HepG2 (cell line): ENCODE results near the gene NLGN4X. TPM values are rescaled to one million over a fixed set of nuclear protein-coding genes. Genes with fewer than 3 reads are reported as not detected.

Source experiments
- ATAC-seq: fragments of 200-7000 bp; cut with Tn5 transposase; 3 replicates; pipeline ENCODE4 v1.9.1; 2020; ENCODE audit warnings: mild to moderate bottlenecking, moderate library complexity
- BruUV-seq: library from RNA; stranded (reverse); fragments of 400-500 nt; replicated peaks from 2 replicates; lab custom pipeline; 2021; lab: Mats Ljungman, UMichigan
- CTCF ChIA-PET: fragments of 300-600 bp; formaldehyde crosslinking; extraction: SDS; loops from one replicate; lab custom pipeline; 2021; ENCODE audit warnings: low total read pairs, inconsistent platforms, low intra/inter-chr PET ratio; lab: Yijun Ruan, JAX
- POLR2A ChIA-PET: fragments of 350-600 bp; sonication (Branson Sonifier 250); formaldehyde crosslinking; loops from one replicate; lab custom pipeline; 2020; ENCODE audit warnings: antibody characterized with exemption, inconsistent platforms; lab: Yijun Ruan, JAX
- DNase-seq: peaks from one replicate; pipeline ENCODE4 v3.0.0-alpha.2; 2015; ENCODE audit warnings: low spot score
- FAIRE-seq: peaks from 3 replicates; lab custom pipeline; 2011; peaks lifted over from hg19 to GRCh38; lab: Jason Lieb, UNC
- H2AFZ ChIP-seq: one replicate; pipeline ENCODE4 v1.6.1; 2011; ENCODE audit warnings: low read length, inconsistent platforms
- H3K27ac ChIP-seq: fragments of 300-600 bp; 3 replicates; pipeline ENCODE4 v1.8.0; 2011; ENCODE audit warnings: mixed run types, mild to moderate bottlenecking, mixed read lengths, low read length, inconsistent platforms; ENCODE audit not compliant: insufficient read depth; ENCODE audit errors: extremely low read length
- H3K27me3 ChIP-seq, 2 experiments: fragments of 200-600 bp in 1 of 2; 2 replicates in 1 of 2; 3 replicates in 1 of 2; pipeline versions ENCODE4 v1.6.0 to v1.8.0; 2011; ENCODE audit warnings: low read length in 2 of 2, mild to moderate bottlenecking in 2 of 2, moderate library complexity in 2 of 2, inconsistent platforms in 1 of 2; ENCODE audit not compliant: insufficient read depth in 2 of 2, control insufficient read depth in 1 of 2
- H3K36me3 ChIP-seq, 2 experiments: fragments of 200-600 bp in 1 of 2; replicated peaks in 1 of 2; 2 replicates in 1 of 2; 3 replicates in 1 of 2; pipeline versions ENCODE4 v1.5.1 to v1.8.0; 2011; ENCODE audit warnings: low read length in 2 of 2, inconsistent platforms in 1 of 2; ENCODE audit not compliant: insufficient read depth in 2 of 2, control insufficient read depth in 1 of 2
- H3K4me1 ChIP-seq: 2 replicates; pipeline ENCODE4 v1.5.1; 2012; ENCODE audit warnings: low read length, inconsistent platforms; ENCODE audit not compliant: insufficient read depth
- H3K4me2 ChIP-seq: 2 replicates; pipeline ENCODE4 v1.6.0; 2011; ENCODE audit warnings: low read depth, low read length, inconsistent platforms
- H3K4me3 ChIP-seq, 3 experiments: fragments of 200-600 bp in 1 of 3; sonication (generic), shearing (Covaris generic) in 1 of 3; replicated peaks in 1 of 3; 2 replicates each; pipeline ENCODE4 v1.5.1; 2011 to 2016; ENCODE audit warnings: low read length in 3 of 3, inconsistent platforms in 2 of 3, low read depth in 2 of 3, mild to moderate bottlenecking in 2 of 3, control low read depth in 1 of 3, mixed read lengths in 1 of 3; ENCODE audit not compliant: insufficient read depth in 1 of 3
- H3K79me2 ChIP-seq: one replicate; pipeline ENCODE4 v1.6.1; 2011; ENCODE audit warnings: low read length, inconsistent platforms; ENCODE audit not compliant: insufficient read depth
- H3K9ac ChIP-seq: 2 replicates; pipeline ENCODE4 v1.6.0; 2011; ENCODE audit warnings: mild to moderate bottlenecking, low read depth, low read length, inconsistent platforms; ENCODE audit not compliant: insufficient read depth
- H3K9me3 ChIP-seq: 2 replicates; pipeline ENCODE4 v1.5.1; 2012; ENCODE audit warnings: mild to moderate bottlenecking, low read length
- H4K20me1 ChIP-seq: 2 replicates; pipeline ENCODE4 v1.6.0; 2011; ENCODE audit warnings: inconsistent platforms, mild to moderate bottlenecking, low read length, moderate library complexity; ENCODE audit not compliant: insufficient read depth
- FOXM1 ChIP-seq: sonication (generic); formaldehyde crosslinking; IDR thresholded peaks from 2 replicates; pipeline ENCODE4 v1.5.0; 2020; ENCODE audit warnings: missing genetic modification reagents
- HDAC6 ChIP-seq: fragments of 200-600 bp; sonication (generic); IDR thresholded peaks from 2 replicates; pipeline ENCODE4 v1.7.0; 2017; ENCODE audit warnings: mild to moderate bottlenecking, antibody characterized with exemption, low read length, low read depth
- HNRNPK ChIP-seq: fragments of 200-400 bp; formaldehyde crosslinking; IDR thresholded peaks from 2 replicates; pipeline ENCODE4 v1.6.1; 2018; ENCODE audit warnings: low read length, low read depth, moderate library complexity, mild to moderate bottlenecking; ENCODE audit not compliant: poor library complexity, severe bottlenecking
- MAFG ChIP-seq: sonication (generic); formaldehyde crosslinking; IDR thresholded peaks from 2 replicates; pipeline ENCODE4 v1.5.1; 2020; ENCODE audit warnings: mild to moderate bottlenecking, missing genetic modification reagents
- SMARCC2 ChIP-seq: fragments of 450-650 bp; IDR thresholded peaks from 2 replicates; pipeline ENCODE4 v1.6.1; 2017; ENCODE audit warnings: antibody characterized with exemption, mild to moderate bottlenecking
- SNRNP70 ChIP-seq: fragments of 200-400 bp; formaldehyde crosslinking; IDR thresholded peaks from 2 replicates; pipeline ENCODE4 v1.6.1; 2017; ENCODE audit warnings: mild to moderate bottlenecking, low read depth, low read length, moderate library complexity
- SRY ChIP-seq: sonication (generic); formaldehyde crosslinking; IDR thresholded peaks from 2 replicates; pipeline ENCODE4 v1.8.0; 2022; ENCODE audit warnings: mild to moderate bottlenecking, missing genetic modification reagents
- ZBTB20 ChIP-seq: sonication (generic); formaldehyde crosslinking; IDR thresholded peaks from 2 replicates; pipeline ENCODE4 v1.8.1; 2023; ENCODE audit warnings: missing genetic modification reagents, low read depth, mild to moderate bottlenecking, borderline replicate concordance
- ZBTB7A ChIP-seq: sonication (generic); formaldehyde crosslinking; IDR thresholded peaks from 2 replicates; pipeline ENCODE4 v1.8.0; 2022; ENCODE audit warnings: mild to moderate bottlenecking, missing genetic modification reagents
- ZNF329 ChIP-seq: sonication (generic); formaldehyde crosslinking; IDR thresholded peaks from 2 replicates; pipeline ENCODE4 v1.9.0; 2021; ENCODE audit warnings: low read depth, mild to moderate bottlenecking, missing genetic modification reagents
- WGBS: methylation state at CpG from one replicate; pipeline ENCODE4 v1.1.6; 2017; ENCODE audit warnings: low lambda C conversion rate; 5-methylcytosine and 5-hydroxymethylcytosine counted together
- in situ Hi-C: cut with HindIII; loops from 2 replicates; pipeline ENCODE4 v1.10.0; 2017; ENCODE audit warnings: low pct_unique_long_range_greater_than_20kb; ENCODE audit not compliant: extremely low pct_ligation_motif_present
- intact Hi-C: fragments of 100-400 bp; cut with micrococcal nuclease; formaldehyde crosslinking; loops from one replicate; pipeline ENCODE4 v1.10.0; 2022; ENCODE audit not compliant: unreplicated experiment
- polyA plus RNA-seq, 8 experiments: library from polyadenylated mRNA; depleted of rRNA in 3 of 8; stranded (reverse) in 7 of 8; unstranded in 1 of 8; fragments of >200 nt; fragmentation: Illumina TruSeq in 4 of 8; extraction: Trizol in 4 of 8; gene quantifications; 2 replicates each; pipeline versions ENCODE4 v1.2.1 to v1.2.3, GENCODE V29; 2011 to 2016; ENCODE audit warnings: low read depth in 4 of 8, missing spikeins in 1 of 8, mixed read lengths in 1 of 8; ENCODE audit not compliant: insufficient read depth in 1 of 8
- total RNA-seq, 5 experiments: library from RNA; depleted of rRNA; stranded (reverse); fragments of >200 nt; fragmentation: Illumina TruSeq; extraction: Trizol; gene quantifications; 2 replicates each; pipeline ENCODE4 v1.2.3, GENCODE V29; 2016; ENCODE audit warnings: low read depth in 1 of 5
- TF ChIP-seq, protein P1 (sequence below): sonication (generic); formaldehyde crosslinking; conservative IDR thresholded peaks from 2 replicates; pipeline ENCODE4 v1.4.0; 2020; ENCODE audit warnings: missing genetic modification reagents
- TF ChIP-seq, protein P2 (sequence below): sonication (generic); formaldehyde crosslinking; IDR thresholded peaks from 2 replicates; pipeline ENCODE4 v1.5.0; 2020; ENCODE audit warnings: mild to moderate bottlenecking, missing genetic modification reagents, borderline replicate concordance
- TF ChIP-seq, protein P3 (sequence below): sonication (generic); formaldehyde crosslinking; IDR thresholded peaks from 2 replicates; pipeline ENCODE4 v1.4.0; 2020; ENCODE audit warnings: low read depth, mild to moderate bottlenecking, missing genetic modification reagents

Gene NLGN4X
- total and polyA plus RNA-seq, 2 of the 13 experiments (the other 11 are each of a cell fraction or from before 2014, with no cell fraction given) = not detected

DNA sequence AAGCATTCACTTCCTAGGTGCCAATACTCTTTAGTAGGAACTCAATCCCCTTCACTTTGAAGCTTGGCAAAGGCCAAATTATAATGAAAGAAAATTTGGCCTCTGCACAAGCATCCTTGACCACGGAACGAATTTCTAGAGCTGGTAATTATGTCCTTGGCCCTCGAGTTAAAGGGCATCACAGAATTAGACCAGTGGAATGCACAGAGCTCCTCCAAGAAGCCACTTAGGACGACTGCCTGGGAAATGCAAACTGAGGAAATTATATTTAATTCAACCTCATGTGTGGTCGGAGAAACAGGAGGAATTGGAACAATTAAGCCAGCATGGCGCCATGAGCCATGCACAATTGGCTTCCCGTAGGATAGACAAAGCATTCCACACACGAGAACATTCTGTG, 59.3 kb downstream of the NLGN4X start:
- Histone ChIP-seq H3K36me3 (no peaks in the 10 kb centered on the region), H3K4me1 (no peaks in the 10 kb centered on the region), H3K27ac (no peak overlapping the region), H3K9me3 (no peaks in the 10 kb centered on the region), H4K20me1 (no peaks in the 10 kb centered on the region), H3K4me3 (no peak overlapping the region), H3K79me2 (no peaks in the 10 kb centered on the region), H3K27me3 (no peaks in the 10 kb centered on the region), H3K4me2 (no peak overlapping the region), H2AFZ (no peak overlapping the region), H3K9ac (no peak overlapping the region)
- in situ Hi-C loops (no loop called here), intact Hi-C loops (no loop called here)
- TF ChIP-seq ZNF329 (no peak), HDAC6 (no peak), FOXM1 (no peak)
- TF ChIP-seq, protein P1, sequence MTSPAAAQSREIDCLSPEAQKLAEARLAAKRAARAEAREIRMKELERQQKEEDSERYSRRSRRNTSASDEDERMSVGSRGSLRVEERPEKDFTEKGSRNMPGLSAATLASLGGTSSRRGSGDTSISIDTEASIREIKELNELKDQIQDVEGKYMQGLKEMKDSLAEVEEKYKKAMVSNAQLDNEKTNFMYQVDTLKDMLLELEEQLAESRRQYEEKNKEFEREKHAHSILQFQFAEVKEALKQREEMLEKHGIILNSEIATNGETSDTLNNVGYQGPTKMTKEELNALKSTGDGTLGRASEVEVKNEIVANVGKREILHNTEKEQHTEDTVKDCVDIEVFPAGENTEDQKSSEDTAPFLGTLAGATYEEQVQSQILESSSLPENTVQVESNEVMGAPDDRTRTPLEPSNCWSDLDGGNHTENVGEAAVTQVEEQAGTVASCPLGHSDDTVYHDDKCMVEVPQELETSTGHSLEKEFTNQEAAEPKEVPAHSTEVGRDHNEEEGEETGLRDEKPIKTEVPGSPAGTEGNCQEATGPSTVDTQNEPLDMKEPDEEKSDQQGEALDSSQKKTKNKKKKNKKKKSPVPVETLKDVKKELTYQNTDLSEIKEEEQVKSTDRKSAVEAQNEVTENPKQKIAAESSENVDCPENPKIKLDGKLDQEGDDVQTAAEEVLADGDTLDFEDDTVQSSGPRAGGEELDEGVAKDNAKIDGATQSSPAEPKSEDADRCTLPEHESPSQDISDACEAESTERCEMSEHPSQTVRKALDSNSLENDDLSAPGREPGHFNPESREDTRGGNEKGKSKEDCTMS (CRISPR knock-in tag) = no peak
- ChIA-PET CTCF (no interaction called here), POLR2A (no interaction called here)
- no TSS peak for BruUV-seq
- no peak for ATAC-seq
- 0% methylated on average over 8 of the region's 8 CpGs for WGBS
- DNase-seq = no peak
- no peak for FAIRE-seq

DNA sequence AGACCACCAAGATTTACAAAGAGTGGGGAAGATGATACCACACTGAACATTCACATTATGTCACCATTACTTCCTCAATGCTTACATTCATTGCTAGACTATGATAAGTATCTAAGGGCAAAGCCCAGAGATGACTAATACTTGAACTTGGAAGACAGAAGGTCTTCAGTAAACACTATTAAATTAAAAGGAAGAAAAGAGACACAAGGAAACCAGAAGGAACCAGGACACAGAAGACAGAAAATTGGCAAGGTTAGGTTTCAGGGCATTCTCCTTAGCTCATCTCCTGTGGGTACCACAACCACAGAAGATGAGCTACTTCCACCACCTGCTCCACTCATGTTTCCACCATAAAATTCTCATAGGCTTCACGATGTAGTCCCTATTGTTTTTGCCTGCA, 64.9 kb downstream of the NLGN4X start:
- ChIA-PET POLR2A (no interaction called here), CTCF (no interaction called here)
- no TSS peak for BruUV-seq
- Histone ChIP-seq H3K4me2 (no peak overlapping the region), H3K27ac (no peak overlapping the region), H3K36me3 (no peaks in the 10 kb centered on the region), H3K79me2 (no peaks in the 10 kb centered on the region), H2AFZ (no peak overlapping the region), H3K9me3 (no peaks in the 10 kb centered on the region), H3K9ac (no peak overlapping the region), H4K20me1 (no peaks in the 10 kb centered on the region), H3K27me3 (no peaks in the 10 kb centered on the region), H3K4me3 (no peak overlapping the region), H3K4me1 (no peaks in the 10 kb centered on the region)
- intact Hi-C loops (no loop called here), in situ Hi-C loops (no loop called here)
- ATAC-seq (no peak), FAIRE-seq (no peak), DNase-seq (no peak)
- WGBS = 0% methylated on average over 1 of the region's 1 CpG
- TF ChIP-seq MAFG (CRISPR knock-in tag) = no peak
- no peak for TF ChIP-seq SRY (CRISPR knock-in tag)
- TF ChIP-seq, protein P2, sequence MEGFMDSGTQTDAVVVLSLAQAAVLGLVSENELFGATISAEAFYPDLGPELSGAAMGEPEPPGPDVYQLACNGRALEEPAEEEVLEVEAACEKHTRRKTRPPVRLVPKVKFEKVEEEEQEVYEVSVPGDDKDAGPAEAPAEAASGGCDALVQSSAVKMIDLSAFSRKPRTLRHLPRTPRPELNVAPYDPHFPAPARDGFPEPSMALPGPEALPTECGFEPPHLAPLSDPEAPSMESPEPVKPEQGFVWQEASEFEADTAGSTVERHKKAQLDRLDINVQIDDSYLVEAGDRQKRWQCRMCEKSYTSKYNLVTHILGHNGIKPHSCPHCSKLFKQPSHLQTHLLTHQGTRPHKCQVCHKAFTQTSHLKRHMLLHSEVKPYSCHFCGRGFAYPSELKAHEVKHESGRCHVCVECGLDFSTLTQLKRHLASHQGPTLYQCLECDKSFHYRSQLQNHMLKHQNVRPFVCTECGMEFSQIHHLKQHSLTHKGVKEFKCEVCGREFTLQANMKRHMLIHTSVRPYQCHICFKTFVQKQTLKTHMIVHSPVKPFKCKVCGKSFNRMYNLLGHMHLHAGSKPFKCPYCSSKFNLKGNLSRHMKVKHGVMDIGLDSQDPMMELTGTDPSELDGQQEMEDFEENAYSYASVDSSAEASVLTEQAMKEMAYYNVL (CRISPR knock-in tag) = no peak
- no peak for TF ChIP-seq HNRNPK
- TF ChIP-seq SNRNP70 = no peak
- TF ChIP-seq, protein P3, sequence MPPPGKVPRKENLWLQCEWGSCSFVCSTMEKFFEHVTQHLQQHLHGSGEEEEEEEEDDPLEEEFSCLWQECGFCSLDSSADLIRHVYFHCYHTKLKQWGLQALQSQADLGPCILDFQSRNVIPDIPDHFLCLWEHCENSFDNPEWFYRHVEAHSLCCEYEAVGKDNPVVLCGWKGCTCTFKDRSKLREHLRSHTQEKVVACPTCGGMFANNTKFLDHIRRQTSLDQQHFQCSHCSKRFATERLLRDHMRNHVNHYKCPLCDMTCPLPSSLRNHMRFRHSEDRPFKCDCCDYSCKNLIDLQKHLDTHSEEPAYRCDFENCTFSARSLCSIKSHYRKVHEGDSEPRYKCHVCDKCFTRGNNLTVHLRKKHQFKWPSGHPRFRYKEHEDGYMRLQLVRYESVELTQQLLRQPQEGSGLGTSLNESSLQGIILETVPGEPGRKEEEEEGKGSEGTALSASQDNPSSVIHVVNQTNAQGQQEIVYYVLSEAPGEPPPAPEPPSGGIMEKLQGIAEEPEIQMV (CRISPR knock-in tag) = no peak
- no peak for TF ChIP-seq SMARCC2
- no peak for TF ChIP-seq ZBTB7A (CRISPR knock-in tag)
- no peak for TF ChIP-seq ZBTB20 (CRISPR knock-in tag)
